ENCODE results near the gene DMRTB1. TPM values are rescaled to one million over a fixed set of nuclear protein-coding genes. Genes with fewer than 3 reads are reported as not detected.

The DMRTB1 gene
- total and polyA plus RNA-seq, 3 donors from 2014 or later: 44.5 to 107 (median 51.8) TPM

GRCh38 chr1:53461323-53462044, 2.3 kb downstream of the DMRTB1 start:
- Histone ChIP-seq H3K4me1 (no peaks in the 10 kb centered on the region), H3K4me3 (peak overlapping the region in 1 of 2 donors; percentile 43), H3K36me3 (ENCODE audit: low read depth, missing control alignments) (no peaks in the 10 kb centered on the region), H3K27ac (no peak overlapping the region), H3K9me3 (no peaks in the 10 kb centered on the region), H3K27me3 (no peaks in the 10 kb centered on the region)
- no peak for TF ChIP-seq POLR2A (IDR thresholded peaks at IDR 0.05)
- TF ChIP-seq, protein P1, sequence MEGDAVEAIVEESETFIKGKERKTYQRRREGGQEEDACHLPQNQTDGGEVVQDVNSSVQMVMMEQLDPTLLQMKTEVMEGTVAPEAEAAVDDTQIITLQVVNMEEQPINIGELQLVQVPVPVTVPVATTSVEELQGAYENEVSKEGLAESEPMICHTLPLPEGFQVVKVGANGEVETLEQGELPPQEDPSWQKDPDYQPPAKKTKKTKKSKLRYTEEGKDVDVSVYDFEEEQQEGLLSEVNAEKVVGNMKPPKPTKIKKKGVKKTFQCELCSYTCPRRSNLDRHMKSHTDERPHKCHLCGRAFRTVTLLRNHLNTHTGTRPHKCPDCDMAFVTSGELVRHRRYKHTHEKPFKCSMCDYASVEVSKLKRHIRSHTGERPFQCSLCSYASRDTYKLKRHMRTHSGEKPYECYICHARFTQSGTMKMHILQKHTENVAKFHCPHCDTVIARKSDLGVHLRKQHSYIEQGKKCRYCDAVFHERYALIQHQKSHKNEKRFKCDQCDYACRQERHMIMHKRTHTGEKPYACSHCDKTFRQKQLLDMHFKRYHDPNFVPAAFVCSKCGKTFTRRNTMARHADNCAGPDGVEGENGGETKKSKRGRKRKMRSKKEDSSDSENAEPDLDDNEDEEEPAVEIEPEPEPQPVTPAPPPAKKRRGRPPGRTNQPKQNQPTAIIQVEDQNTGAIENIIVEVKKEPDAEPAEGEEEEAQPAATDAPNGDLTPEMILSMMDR (IDR thresholded peaks at IDR 0.05): no peak
- DNase-seq: no peak
- 71 to 77% methylated on average over 21 to 25 of the region's 25 CpGs for WGBS, 2 donors
- intact Hi-C loops (cut with DNase I; ENCODE audit: low total_unique reads): no loop called here

GRCh38 chr1:53462193-53462592, 3.0 kb downstream of the DMRTB1 start:
- TF ChIP-seq, protein P1 (IDR thresholded peaks at IDR 0.05): no peak
- TF ChIP-seq POLR2A (IDR thresholded peaks at IDR 0.05): no peak
- H3K4me1 ChIP-seq: no peaks in the 10 kb centered on the region
- no peaks in the 10 kb centered on the region for H3K36me3 ChIP-seq (ENCODE audit: low read depth, missing control alignments)
- no peak overlapping the region for H3K27ac ChIP-seq
- H3K27me3 ChIP-seq: no peaks in the 10 kb centered on the region
- H3K9me3 ChIP-seq: no peaks in the 10 kb centered on the region
- intact Hi-C loops (cut with DNase I; ENCODE audit: low total_unique reads): no loop called here
- H3K4me3 ChIP-seq: no peak overlapping the region
- DNase-seq: no peak
- 86 to 87% methylated on average over 6 of the region's 6 CpGs for WGBS, 2 donors

DNA sequence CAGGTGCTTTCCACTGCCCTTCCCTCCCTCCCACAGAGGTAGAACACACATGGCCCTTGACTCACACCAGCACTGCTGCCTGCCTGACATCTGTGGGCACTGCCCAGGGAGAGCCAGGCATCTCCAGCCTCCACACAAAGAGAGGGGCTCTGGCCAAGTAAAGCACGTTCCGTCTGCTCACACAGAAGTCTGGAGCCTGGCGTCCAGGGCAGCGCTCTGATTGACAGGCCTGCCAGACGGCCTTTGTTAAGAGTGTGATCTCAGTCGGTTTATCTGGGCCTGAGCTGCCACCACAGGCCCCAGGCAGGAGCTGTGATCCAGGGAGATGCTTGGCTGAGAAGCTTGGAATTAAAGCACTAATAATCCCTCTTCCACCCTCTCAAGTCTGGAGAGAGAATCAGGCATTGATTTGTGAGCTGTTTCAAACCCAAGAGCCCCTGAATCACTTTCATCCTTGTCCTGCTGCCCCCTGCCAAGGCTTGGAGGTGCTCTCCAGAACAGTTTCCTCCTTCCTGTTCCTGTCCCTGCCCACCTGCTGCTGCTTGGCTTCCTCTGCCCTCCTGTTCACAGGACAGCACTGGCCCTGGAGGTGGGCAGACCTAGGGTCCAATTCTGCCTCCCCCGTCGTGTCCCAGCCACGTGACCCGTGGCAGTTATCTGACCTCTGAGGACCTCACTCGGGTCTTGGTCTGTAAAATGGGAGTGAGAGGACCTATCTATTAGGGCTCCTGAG, 3.7 kb downstream of the DMRTB1 start:
- Histone ChIP-seq H3K9me3 (no peaks in the 10 kb centered on the region), H3K27ac (no peak overlapping the region), H3K27me3 (no peaks in the 10 kb centered on the region), H3K4me1 (no peaks in the 10 kb centered on the region), H3K4me3 (no peak overlapping the region), H3K36me3 (ENCODE audit: low read depth, missing control alignments) (no peaks in the 10 kb centered on the region)
- DNase-seq: no peak
- TF ChIP-seq, protein P1 (IDR thresholded peaks at IDR 0.05): no peak
- no peak for TF ChIP-seq POLR2A (IDR thresholded peaks at IDR 0.05)
- 79 to 89% methylated on average over 5 to 11 of the region's 11 CpGs for WGBS, 2 donors
- intact Hi-C loops (cut with DNase I; ENCODE audit: low total_unique reads): no loop called here

DNA sequence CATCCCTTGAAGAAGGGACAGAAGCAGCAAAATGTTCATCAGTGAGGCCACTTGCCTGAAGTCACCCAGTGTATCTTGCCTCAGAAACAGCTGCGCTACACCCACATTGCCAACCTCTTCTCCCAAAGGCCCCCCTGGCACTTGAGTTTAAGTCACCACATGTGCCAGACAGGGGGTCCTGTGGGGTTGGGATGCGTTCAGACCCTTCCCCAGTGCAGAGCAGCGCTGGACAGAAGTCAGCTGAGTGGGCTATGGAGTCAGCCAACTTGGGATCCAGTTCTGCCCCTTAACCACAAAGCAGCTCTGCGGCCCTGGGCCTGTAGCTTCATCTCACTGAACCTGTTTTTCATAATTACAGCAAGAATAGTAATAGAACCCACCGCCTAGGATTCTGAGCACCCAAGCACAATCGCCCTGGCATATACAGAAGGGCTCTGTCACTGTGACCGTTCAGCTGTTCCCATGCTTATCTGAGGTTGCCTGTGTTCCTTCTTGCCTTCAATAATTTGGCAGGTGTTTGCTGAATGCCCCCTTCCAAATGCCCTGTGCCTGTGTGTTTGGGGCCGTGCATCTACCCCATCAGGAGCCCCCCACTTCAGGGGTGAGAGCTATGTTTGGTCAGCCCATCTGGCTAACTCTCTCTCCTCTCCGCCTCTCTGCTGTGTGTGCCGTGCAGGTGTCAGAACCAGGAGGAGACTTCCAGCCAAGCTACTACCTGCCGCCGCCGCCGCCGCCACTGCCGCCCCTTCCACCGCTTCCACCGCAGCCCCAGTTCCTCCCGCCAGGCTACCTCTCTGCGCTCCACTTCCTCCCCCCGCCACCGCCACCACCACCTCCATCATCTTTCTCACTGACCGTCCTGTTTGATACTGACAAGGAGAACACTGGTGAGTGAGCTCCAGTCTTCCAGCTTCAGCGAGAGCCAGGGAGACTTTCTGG, 5.0 kb downstream of the DMRTB1 start:
- Histone ChIP-seq H3K4me3 (no peak overlapping the region), H3K27ac (no peak overlapping the region), H3K9me3 (no peaks in the 10 kb centered on the region), H3K27me3 (no peaks in the 10 kb centered on the region), H3K4me1 (no peaks in the 10 kb centered on the region), H3K36me3 (ENCODE audit: low read depth, missing control alignments) (no peaks in the 10 kb centered on the region)
- DNase-seq: no peak
- WGBS, 2 donors: 91 to 94% methylated on average over 24 of the region's 24 CpGs
- intact Hi-C loops (cut with DNase I; ENCODE audit: low total_unique reads): no loop called here
- TF ChIP-seq, protein P1 (IDR thresholded peaks at IDR 0.05): no peak
- no peak for TF ChIP-seq POLR2A (IDR thresholded peaks at IDR 0.05)

Measured in testis (tissue), 3 donors.